Nephron progenitor cell (in vitro differentiated cells): Measurements from ENCODE around the gene SUN2.

Source experiments
- DNase-seq: peaks from one replicate; pipeline ENCODE4 v3.0.0; 2021
- H3K27ac Mint-ChIP-seq: 2 replicates; pipeline ENCODE4 v1.8.0; 2021; ENCODE audit warnings: mild to moderate bottlenecking, moderate library complexity, mixed read lengths
- H3K27me3 Mint-ChIP-seq: 2 replicates; pipeline ENCODE4 v1.8.0; 2021; ENCODE audit warnings: mild to moderate bottlenecking, low read depth, mixed read lengths; ENCODE audit not compliant: poor library complexity
- H3K36me3 Mint-ChIP-seq: 2 replicates; pipeline ENCODE4 v1.8.0; 2021; ENCODE audit warnings: low read depth, mixed read lengths
- H3K4me1 Mint-ChIP-seq: 2 replicates; pipeline ENCODE4 v1.8.0; 2021; ENCODE audit warnings: mixed read lengths
- H3K4me3 Mint-ChIP-seq: 2 replicates; pipeline ENCODE4 v1.8.0; 2021; ENCODE audit warnings: mild to moderate bottlenecking, moderate library complexity, mixed read lengths
- H3K9me3 Mint-ChIP-seq: 2 replicates; pipeline ENCODE4 v1.8.0; 2021; ENCODE audit warnings: mild to moderate bottlenecking, moderate library complexity, mixed read lengths
- CTCF ChIP-seq: fragments of 200-600 bp; sonication (generic); IDR thresholded peaks from 2 replicates; pipeline ENCODE4 v1.5.0; 2021; ENCODE audit warnings: antibody characterized with exemption

SUN2 gene

GRCh38 chr22:38750104-38750503 lies 5.7 kb downstream of the SUN2 start:
- DNase-seq = no peak
- H3K4me3 Mint-ChIP-seq = no peak overlapping the region
- H3K27ac Mint-ChIP-seq = no peak overlapping the region
- no peak for TF ChIP-seq CTCF
- no peaks in the 10 kb centered on the region for H3K9me3 Mint-ChIP-seq
- H3K36me3 Mint-ChIP-seq = peaks cover 28% of the 10 kb centered on the region
- H3K27me3 Mint-ChIP-seq = peaks cover 3% of the 10 kb centered on the region
- H3K4me1 Mint-ChIP-seq = peaks cover 31% of the 10 kb centered on the region

DNA sequence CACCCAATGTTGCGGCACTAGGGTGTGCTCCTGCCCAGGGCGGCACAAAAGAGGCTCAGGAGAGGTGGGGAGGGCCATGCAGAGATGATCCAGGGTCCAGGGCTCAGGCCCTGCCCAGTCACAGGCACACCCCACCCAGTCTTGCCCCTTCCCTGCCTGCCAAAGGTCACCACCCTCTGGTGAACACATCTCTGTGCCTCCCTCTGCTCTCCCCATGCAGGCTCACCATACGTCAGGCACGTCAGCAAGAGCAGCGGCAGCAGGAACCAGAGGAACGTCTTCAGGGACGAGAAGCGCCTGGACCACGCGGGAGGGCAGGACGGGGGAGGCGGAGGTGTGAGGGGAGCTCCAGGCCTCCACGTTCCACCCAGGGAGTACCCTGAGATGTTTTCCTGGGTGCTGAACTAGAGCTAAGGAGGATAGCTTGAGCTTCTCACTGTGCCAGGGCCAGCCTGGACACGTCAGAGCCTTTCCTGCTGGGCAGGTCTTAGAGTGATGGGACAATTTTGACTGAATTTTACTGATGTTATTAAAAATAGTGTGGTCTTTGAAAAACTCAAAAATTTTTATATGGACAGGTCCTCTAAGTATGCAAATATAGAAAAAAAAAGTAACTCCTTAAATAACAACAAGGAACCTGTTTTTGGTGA lies 7.2 kb downstream of the SUN2 start:
- Mint-ChIP-seq H3K9me3 (no peaks in the 10 kb centered on the region), H3K36me3 (peaks cover 37% of the 10 kb centered on the region), H3K4me3 (no peak overlapping the region), H3K4me1 (peaks cover 16% of the 10 kb centered on the region), H3K27ac (peak overlapping the region; percentile 48), H3K27me3 (peaks cover 3% of the 10 kb centered on the region)
- TF ChIP-seq CTCF = no peak
- DNase-seq = no peak

- Mint-ChIP-seq H3K9me3 (no peaks in the 10 kb centered on the region), H3K27me3 (no peaks in the 10 kb centered on the region), H3K4me3 (no peak overlapping the region), H3K36me3 (peaks cover 57% of the 10 kb centered on the region), H3K27ac (no peak overlapping the region), H3K4me1 (peaks cover 14% of the 10 kb centered on the region)
- no peak for DNase-seq
- TF ChIP-seq CTCF = no peak
These were observed 9.9 kb downstream of the SUN2 start for GRCh38 chr22:38745676-38746460.

GRCh38 chr22:38744981-38745380 lies 10.8 kb downstream of the SUN2 start:
- H3K4me3 Mint-ChIP-seq = no peak overlapping the region
- DNase-seq = no peak
- peaks cover 14% of the 10 kb centered on the region for H3K4me1 Mint-ChIP-seq
- no peak overlapping the region for H3K27ac Mint-ChIP-seq
- peaks cover 56% of the 10 kb centered on the region for H3K36me3 Mint-ChIP-seq
- no peaks in the 10 kb centered on the region for H3K27me3 Mint-ChIP-seq
- no peak for TF ChIP-seq CTCF
- no peaks in the 10 kb centered on the region for H3K9me3 Mint-ChIP-seq

DNA sequence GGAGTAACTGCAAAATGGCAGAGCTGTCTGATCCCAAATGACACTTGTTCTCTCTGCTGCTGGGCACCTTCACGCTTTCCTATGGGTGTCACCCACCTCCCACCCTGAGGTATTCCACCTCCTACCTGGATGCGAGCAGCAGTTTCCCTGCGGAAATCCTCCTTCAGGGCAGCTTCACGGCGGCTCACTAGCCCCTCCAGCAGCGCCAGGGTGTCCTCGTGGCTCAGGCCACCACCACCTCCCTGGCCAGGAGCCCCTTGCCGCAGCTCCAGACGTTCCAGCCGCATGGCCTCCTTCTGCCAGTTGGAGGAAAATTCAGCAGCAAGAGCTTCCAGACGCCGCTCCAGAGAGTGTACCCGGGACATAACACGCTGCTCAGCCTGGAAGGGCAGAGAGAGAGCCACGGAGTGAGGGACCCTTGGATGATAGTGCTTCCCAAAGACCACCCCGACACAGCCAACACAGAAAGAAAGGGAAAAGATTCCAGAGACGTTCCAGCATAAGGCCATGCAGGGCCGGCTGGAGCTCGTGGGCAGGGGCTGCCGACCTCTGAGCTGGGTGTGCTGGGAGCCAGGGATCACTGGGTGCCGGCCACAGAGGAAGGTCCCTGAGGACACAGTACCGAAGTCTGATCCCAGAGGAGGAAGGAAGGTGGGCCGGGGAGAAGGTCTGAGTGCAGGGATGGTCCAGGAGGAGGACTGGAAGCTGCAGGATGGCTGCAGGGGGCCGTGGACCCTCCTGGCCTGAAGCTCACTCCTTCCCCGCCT lies 13.4 kb downstream of the SUN2 start:
- no peaks in the 10 kb centered on the region for H3K9me3 Mint-ChIP-seq
- no peaks in the 10 kb centered on the region for H3K27me3 Mint-ChIP-seq
- H3K36me3 Mint-ChIP-seq = peaks cover 57% of the 10 kb centered on the region
- no peak overlapping the region for H3K27ac Mint-ChIP-seq
- no peak overlapping the region for H3K4me3 Mint-ChIP-seq
- DNase-seq = no peak
- H3K4me1 Mint-ChIP-seq = peaks cover 6% of the 10 kb centered on the region
- TF ChIP-seq CTCF = no peak
